ENCODE data around the gene SP100.
"Not testable (repeated sequence)": the region's sequence is repeated elsewhere in the genome, so short reads cannot be mapped to it uniquely, and the experiment has no call there.

SP100 gene

GRCh38 chr2:230472621-230473018, 56.6 kb downstream of the SP100 start:
- peak; percentile 69 for DNase-seq

- DNase-seq: peak; percentile 37
Observed at GRCh38 chr2:230473378-230473777, 57.4 kb downstream of the SP100 start.

- DNase-seq: no peak
Observed at GRCh38 chr2:230475143-230475542, 59.1 kb downstream of the SP100 start.

GRCh38 chr2:230485801-230486341, 69.9 kb downstream of the SP100 start:
- DNase-seq: no peak

GRCh38 chr2:230491219-230491618, 75.2 kb downstream of the SP100 start:
- DNase-seq: not testable (repeated sequence)

GRCh38 chr2:230492107-230492506, 76.1 kb downstream of the SP100 start:
- no peak for DNase-seq

- DNase-seq: no peak
Observed at GRCh38 chr2:230494980-230495379, 79.0 kb downstream of the SP100 start.

- DNase-seq: no peak
Observed at GRCh38 chr2:230496891-230497290, 80.9 kb downstream of the SP100 start.

- no peak for DNase-seq
Observed at GRCh38 chr2:230498506-230499107, 82.6 kb downstream of the SP100 start.

- DNase-seq: no peak
Observed at GRCh38 chr2:230502593-230502992, 86.6 kb downstream of the SP100 start.

- DNase-seq: no peak
Observed at GRCh38 chr2:230503798-230504197, 87.8 kb downstream of the SP100 start.

GRCh38 chr2:230505162-230505561, 89.2 kb downstream of the SP100 start:
- DNase-seq: no peak

GRCh38 chr2:230512955-230513748, 97.2 kb downstream of the SP100 start:
- no peak for DNase-seq

GRCh38 chr2:230520061-230520874, 104.3 kb downstream of the SP100 start:
- no peak for DNase-seq

GRCh38 chr2:230520875-230521155, 104.8 kb downstream of the SP100 start:
- no peak for DNase-seq

GRCh38 chr2:230521386-230521785, 105.4 kb downstream of the SP100 start:
- DNase-seq: no peak

GRCh38 chr2:230525682-230526081, 109.7 kb downstream of the SP100 start:
- DNase-seq: peak; percentile 7

- DNase-seq: peak; percentile 46
Observed at GRCh38 chr2:230537531-230537976, 121.6 kb downstream of the SP100 start.

GRCh38 chr2:230540332-230540731, 124.3 kb downstream of the SP100 start:
- no peak for DNase-seq

GRCh38 chr2:230541934-230542380, 126.0 kb downstream of the SP100 start:
- DNase-seq: no peak

GRCh38 chr2:230542751-230543150, 126.8 kb downstream of the SP100 start:
- no peak for DNase-seq

GRCh38 chr2:230552181-230552580, 136.2 kb downstream of the SP100 start:
- no peak for DNase-seq

GRCh38 chr2:230557065-230557464, 141.1 kb downstream of the SP100 start:
- no peak for DNase-seq
